Endothelial cell of umbilical vein (primary cell): ENCODE data around the gene NAGPA. TPM values are rescaled to one million over a fixed set of nuclear protein-coding genes. Genes with fewer than 3 reads are reported as not detected.

Experiments used
- BruUV-seq: library from RNA; stranded (reverse); fragments of 400-500 nt; replicated peaks from 2 replicates; lab custom pipeline; 2021; lab: Mats Ljungman, UMichigan
- CTCF ChIA-PET: fragments of 300-600, 350-600 bp; sonication (Branson Sonifier 250); formaldehyde crosslinking; loops from one replicate; lab custom pipeline; 2021; ENCODE audit warnings: antibody characterized with exemption, inconsistent platforms; lab: Charles Lee
- POLR2A ChIA-PET: fragments of 300-600, 350-600 bp; sonication (Branson Sonifier 250); formaldehyde crosslinking; loops from one replicate; lab custom pipeline; 2021; ENCODE audit warnings: antibody characterized with exemption, inconsistent platforms; lab: Charles Lee
- DNase-seq: peaks from one replicate; pipeline ENCODE4 v3.0.0-alpha.2; 2011; ENCODE audit warnings: low read depth, low spot score
- FAIRE-seq: peaks from 2 replicates; lab custom pipeline; 2011; peaks lifted over from hg19 to GRCh38; lab: Jason Lieb, UNC
- H2AFZ ChIP-seq: 2 replicates; pipeline ENCODE4 v1.6.0; 2012; ENCODE audit warnings: low read depth, low read length, control low read depth, inconsistent platforms
- H3K27ac ChIP-seq: 2 replicates; pipeline ENCODE4 v1.5.1; 2011; ENCODE audit warnings: low read depth, mild to moderate bottlenecking, control low read depth, low read length, moderate library complexity; ENCODE audit not compliant: insufficient read depth
- H3K27me3 ChIP-seq, 2 experiments: 2 replicates each; pipeline versions ENCODE4 v1.6.0 to v1.6.1; 2011; ENCODE audit warnings: low read length in 2 of 2, mixed read lengths in 1 of 2; ENCODE audit not compliant: control insufficient read depth in 2 of 2, insufficient read depth in 2 of 2
- H3K36me3 ChIP-seq, 2 experiments: 2 replicates in 1 of 2; 3 replicates in 1 of 2; pipeline ENCODE4 v1.5.1; 2011; ENCODE audit warnings: low read length in 2 of 2, mild to moderate bottlenecking in 1 of 2, moderate library complexity in 1 of 2; ENCODE audit not compliant: control insufficient read depth in 2 of 2, insufficient read depth in 2 of 2; ENCODE audit errors: extremely low read depth in 1 of 2
- H3K4me1 ChIP-seq: 3 replicates; pipeline ENCODE4 v1.5.1; 2011; ENCODE audit warnings: mild to moderate bottlenecking, low read length; ENCODE audit not compliant: control insufficient read depth, insufficient read depth; ENCODE audit errors: extremely low read depth
- H3K4me2 ChIP-seq: 2 replicates; pipeline ENCODE4 v1.6.1; 2011; ENCODE audit warnings: low read length, control low read depth, mixed read lengths; ENCODE audit not compliant: insufficient read depth
- H3K4me3 ChIP-seq, 3 experiments: fragments of 200-600 bp in 1 of 3; sonication (generic), shearing (Covaris generic) in 1 of 3; replicated peaks in 1 of 3; 2 replicates each; pipeline ENCODE4 v1.5.1; 2011 to 2016; ENCODE audit warnings: control low read depth in 3 of 3, low read length in 3 of 3, mild to moderate bottlenecking in 2 of 3, inconsistent platforms in 1 of 3, low read depth in 1 of 3, moderate library complexity in 1 of 3; ENCODE audit not compliant: insufficient read depth in 1 of 3
- H3K79me2 ChIP-seq: 2 replicates; pipeline ENCODE4 v1.6.0; 2012; ENCODE audit warnings: low read length, inconsistent platforms; ENCODE audit not compliant: control insufficient read depth, insufficient read depth
- H3K9ac ChIP-seq: replicated peaks from 2 replicates; pipeline ENCODE3; 2011; ENCODE audit warnings: low read length, control low read depth; ENCODE audit not compliant: insufficient read depth; ENCODE audit errors: extremely low read depth
- H3K9me1 ChIP-seq: replicated peaks from 3 replicates; pipeline ENCODE4 v1.6.0; 2011; ENCODE audit warnings: mild to moderate bottlenecking, low read length; ENCODE audit not compliant: control insufficient read depth, insufficient read depth; ENCODE audit errors: extremely low read depth
- H3K9me3 ChIP-seq: replicated peaks from 2 replicates; pipeline ENCODE4 v1.5.1; 2012; ENCODE audit warnings: low read length, inconsistent platforms; ENCODE audit not compliant: control insufficient read depth, insufficient read depth
- H4K20me1 ChIP-seq: replicated peaks from 2 replicates; pipeline ENCODE3; 2011; ENCODE audit warnings: mild to moderate bottlenecking, low read length; ENCODE audit not compliant: control insufficient read depth, insufficient read depth; ENCODE audit errors: extremely low read depth
- EZH2 ChIP-seq: IDR thresholded peaks from 2 replicates; pipeline ENCODE4 v1.6.1; 2012; ENCODE audit warnings: borderline replicate concordance, low read depth, mild to moderate bottlenecking, moderate library complexity, low read length, inconsistent platforms; ENCODE audit not compliant: severe bottlenecking
- FOS ChIP-seq: IDR thresholded peaks from 2 replicates; pipeline ENCODE4 v1.6.1; 2011; ENCODE audit warnings: mild to moderate bottlenecking, low read length, moderate library complexity, borderline replicate concordance; ENCODE audit not compliant: insufficient read depth
- GATA2 ChIP-seq: IDR thresholded peaks from 2 replicates; pipeline ENCODE4 v1.7.0; 2011; ENCODE audit warnings: low read depth, mild to moderate bottlenecking, moderate library complexity, mixed read lengths, low read length; ENCODE audit not compliant: insufficient read length, insufficient read depth
- JUN ChIP-seq: IDR thresholded peaks from 2 replicates; pipeline ENCODE4 v1.6.1; 2011; ENCODE audit warnings: borderline replicate concordance, low read depth; ENCODE audit not compliant: insufficient read length, insufficient read depth
- MAX ChIP-seq: IDR thresholded peaks from 2 replicates; pipeline ENCODE4 v1.6.1; 2011; ENCODE audit not compliant: insufficient read depth, insufficient read length
- MYC ChIP-seq: IDR thresholded peaks from one replicate; pipeline ENCODE4 v1.6.1; 2011; ENCODE audit warnings: mild to moderate bottlenecking, low read depth, low read length
- POLR2A ChIP-seq: IDR thresholded peaks from 2 replicates; pipeline ENCODE4 v1.6.1; 2012; ENCODE audit warnings: low read depth, mild to moderate bottlenecking, control low read depth, low read length
- POLR2AphosphoS5 ChIP-seq: IDR thresholded peaks from 2 replicates; pipeline ENCODE4 v1.6.1; 2012; ENCODE audit warnings: low read depth, mild to moderate bottlenecking, control low read depth, low read length, moderate library complexity; ENCODE audit not compliant: insufficient read depth
- dilution Hi-C: fragments of 300-500 bp; cut with MboI; formaldehyde crosslinking; loops from one replicate; pipeline ENCODE4 v1.15.0; 2019; ENCODE audit warnings: low sequenced_read_pairs; ENCODE audit not compliant: extremely low pct_ligation_motif_present
- intact Hi-C: fragments of 100-400 bp; cut with micrococcal nuclease; formaldehyde crosslinking; loops from one replicate; pipeline ENCODE4 v1.10.0; 2022
- polyA plus RNA-seq, 4 experiments: library from polyadenylated mRNA; depleted of rRNA in 3 of 4; stranded (reverse) in 3 of 4; unstranded in 1 of 4; fragments of >200 nt; gene quantifications; 2 replicates each; pipeline versions ENCODE4 v1.2.1 to v1.2.3, GENCODE V29; 2011 to 2012; ENCODE audit warnings: missing spikeins in 1 of 4
- total RNA-seq: library from RNA; stranded (reverse); gene quantifications from 2 replicates; pipeline ENCODE4 v1.2.3, GENCODE V29; 2021
- TF ChIP-seq, protein P1 (sequence below), 2 donors: IDR thresholded peaks; 1 replicate in 1 of 2; 2 replicates in 1 of 2; pipeline ENCODE4 v1.5.1; 2011; ENCODE audit warnings: low read length in 2 of 2, mild to moderate bottlenecking in 2 of 2, moderate library complexity in 2 of 2, control low read depth in 1 of 2, inconsistent platforms in 1 of 2, low read depth in 1 of 2; ENCODE audit not compliant: insufficient read depth in 1 of 2; ENCODE audit errors: extremely low read depth in 1 of 2

Gene NAGPA
- total and polyA plus RNA-seq, 2 donors (not counting 3 experiments of a cell fraction or from before 2014, with no cell fraction given), result 29.6 to 29.9 TPM

GRCh38 chr16:4976611-4977145, 57.1 kb downstream of the NAGPA start:
- H2AFZ ChIP-seq, result no peak overlapping the region
- no peak overlapping the region for H3K27ac ChIP-seq
- H3K4me3 ChIP-seq, result no peak overlapping the region
- H3K36me3 ChIP-seq, result no peaks in the 10 kb centered on the region
- H3K27me3 ChIP-seq, result peaks cover 0 to 3% of the 10 kb centered on the region in 2 experiments
- POLR2A ChIA-PET, result no interaction called here
- intact Hi-C loops (no loop called here), dilution Hi-C loops (no loop called here)
- H3K4me2 ChIP-seq, result no peak overlapping the region
- no peaks in the 10 kb centered on the region for H3K9me3 ChIP-seq
- no peaks in the 10 kb centered on the region for H4K20me1 ChIP-seq
- FAIRE-seq, result no peak
- no peak for DNase-seq
- H3K9ac ChIP-seq, result no peak overlapping the region
- CTCF ChIA-PET, result no interaction called here
- no peaks in the 10 kb centered on the region for H3K4me1 ChIP-seq
- BruUV-seq, result no TSS peak
- H3K9me1 ChIP-seq, result no peaks in the 10 kb centered on the region
- H3K79me2 ChIP-seq, result no peaks in the 10 kb centered on the region
- TF ChIP-seq EZH2 (no peak), GATA2 (no peak), JUN (no peak), POLR2AphosphoS5 (no peak), POLR2A (no peak), FOS (no peak), MYC (no peak), MAX (no peak)
- TF ChIP-seq, protein P1, sequence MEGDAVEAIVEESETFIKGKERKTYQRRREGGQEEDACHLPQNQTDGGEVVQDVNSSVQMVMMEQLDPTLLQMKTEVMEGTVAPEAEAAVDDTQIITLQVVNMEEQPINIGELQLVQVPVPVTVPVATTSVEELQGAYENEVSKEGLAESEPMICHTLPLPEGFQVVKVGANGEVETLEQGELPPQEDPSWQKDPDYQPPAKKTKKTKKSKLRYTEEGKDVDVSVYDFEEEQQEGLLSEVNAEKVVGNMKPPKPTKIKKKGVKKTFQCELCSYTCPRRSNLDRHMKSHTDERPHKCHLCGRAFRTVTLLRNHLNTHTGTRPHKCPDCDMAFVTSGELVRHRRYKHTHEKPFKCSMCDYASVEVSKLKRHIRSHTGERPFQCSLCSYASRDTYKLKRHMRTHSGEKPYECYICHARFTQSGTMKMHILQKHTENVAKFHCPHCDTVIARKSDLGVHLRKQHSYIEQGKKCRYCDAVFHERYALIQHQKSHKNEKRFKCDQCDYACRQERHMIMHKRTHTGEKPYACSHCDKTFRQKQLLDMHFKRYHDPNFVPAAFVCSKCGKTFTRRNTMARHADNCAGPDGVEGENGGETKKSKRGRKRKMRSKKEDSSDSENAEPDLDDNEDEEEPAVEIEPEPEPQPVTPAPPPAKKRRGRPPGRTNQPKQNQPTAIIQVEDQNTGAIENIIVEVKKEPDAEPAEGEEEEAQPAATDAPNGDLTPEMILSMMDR (IDR thresholded peaks at IDR 0.05; ENCODE audit: extremely low read depth in 1 of 2, insufficient read depth in 1 of 2, low read depth in 1 of 2, low read length in 2 of 2), result no peak
